Adrenal gland (tissue), 12 donors: ENCODE results near the gene GPLD1. TPM values are rescaled to one million over a fixed set of nuclear protein-coding genes. Genes with fewer than 3 reads are reported as not detected.
A peak's percentile ranks its signal among the peaks of the same experiment; 100 is the strongest.

Experiments used
- DNase-seq, 7 donors: peaks; one replicate each; pipeline ENCODE4 v3.0.0-alpha.2; 2019 to 2020
- H3K27ac ChIP-seq, 5 donors: fragments of 200-600 bp; sonication (generic) in 4 of 5; 1 replicate in 3 of 5; 2 replicates in 2 of 5; pipeline versions ENCODE4 v1.5.1 to v1.8.0; 2016 to 2020; ENCODE audit warnings: mild to moderate bottlenecking in 1 of 5
- H3K27me3 ChIP-seq: fragments of 200-600 bp; 2 replicates; pipeline ENCODE4 v1.8.0; 2021
- H3K36me3 ChIP-seq, 2 donors: fragments of 200-600 bp; replicated peaks in 1 of 2; 1 replicate in 1 of 2; 2 replicates in 1 of 2; pipeline versions ENCODE4 v1.5.1 to v1.8.0; 2018 to 2022
- H3K4me1 ChIP-seq, 2 donors: fragments of 200-600 bp; replicated peaks in 1 of 2; 1 replicate in 1 of 2; 2 replicates in 1 of 2; pipeline versions ENCODE4 v1.5.1 to v1.8.0; 2018 to 2021
- H3K4me3 ChIP-seq, 4 donors: fragments of 200-600 bp; sonication (generic) in 3 of 4; one replicate each; pipeline ENCODE4 v1.5.1; 2016 to 2018
- H3K9me3 ChIP-seq, 3 donors: fragments of 200-600 bp; sonication (generic) in 1 of 3; replicated peaks in 1 of 3; 1 replicate in 2 of 3; 2 replicates in 1 of 3; pipeline versions ENCODE4 v1.5.1 to v1.8.0; 2016 to 2021
- CTCF ChIP-seq, 6 experiments: fragments of 450-650 bp in 4 of 6; fragments of 200-600 bp in 2 of 6; sonication (generic) in 1 of 6; IDR thresholded peaks; 1 replicate in 5 of 6; 2 replicates in 1 of 6; pipeline versions ENCODE4 v1.5.1 to v1.8.0; 2016 to 2021; ENCODE audit warnings: antibody characterized with exemption in 6 of 6, mild to moderate bottlenecking in 2 of 6, moderate library complexity in 1 of 6
- POLR2A ChIP-seq, 2 donors: fragments of 450-650 bp; IDR thresholded peaks; one replicate each; pipeline ENCODE4 v1.6.1; 2017; ENCODE audit warnings: antibody characterized with exemption in 2 of 2, mild to moderate bottlenecking in 2 of 2, moderate library complexity in 1 of 2
- WGBS, 4 donors: extraction: QIAGEN DNeasy Blood & Tissue Kit in 2 of 4; methylation state at CpG; one replicate each; pipeline versions ENCODE4 v1.1.5 to v1.1.7; 2013 to 2017; 5-methylcytosine and 5-hydroxymethylcytosine counted together
- intact Hi-C, 2 donors: fragments of 100-400 bp; cut with DNase I; formaldehyde crosslinking; loops; one replicate each; pipeline versions ENCODE4 v1.14.1 to v1.15.0; 2022 to 2023
- polyA plus RNA-seq, 3 donors: library from polyadenylated mRNA; stranded (reverse); fragments of 200-250 nt in 2 of 3; fragments of 350-450 nt in 1 of 3; fragmentation: Illumina TruSeq in 1 of 3; extraction: RNeasy Lipid Tissue Mini Kit (QIAGEN cat#74804) in 1 of 3; gene quantifications; one replicate each; pipeline ENCODE4 v1.2.3, GENCODE V29; 2013 to 2014
- total RNA-seq, 9 donors: library from RNA; depleted of rRNA in 4 of 9; stranded (reverse); fragments of >200 nt in 4 of 9; fragments of 120-200 nt in 1 of 9; fragmentation: NEBNext Ultra II Directional in 1 of 9; extraction: Animal tissue kit (Norgen Biotek cat#: 25700) in 1 of 9; gene quantifications; one replicate each; pipeline versions ENCODE4 v1.1.0 to v1.2.4, GENCODE V29; 2013 to 2023
- donor health status: healthy with polysubstance abuse.
- donor health status: Bipolar disorder and iron deficiency.
- donor health status: DM: yes; HTN: yes; CAD: no.
- donor health status: DM: no; HTN: no; CAD: no.
- donor health status: DM: no; HTN: no; CAD: no.
- donor health status: DM: yes; HTN: yes; CAD: no.

Gene GPLD1
- total and polyA plus RNA-seq, 12 donors, result 0.34 to 1.8 (median 0.98) TPM

GRCh38 chr6:24408719-24409410 lies 80.5 kb downstream of the GPLD1 start:
- intact Hi-C loops, result no loop called here
- H3K36me3 ChIP-seq, result peaks cover 0 to 62% of the 10 kb centered on the region in 2 donors
- WGBS, 4 donors, result 82 to 91% (median 88%) methylated on average over 2 of the region's 2 CpGs

GRCh38 chr6:24405262-24405661 lies 84.1 kb downstream of the GPLD1 start:
- Histone ChIP-seq H3K27me3 (no peaks in the 10 kb centered on the region), H3K4me1 (peaks cover 8 to 22% of the 10 kb centered on the region in 2 donors), H3K36me3 (peaks cover 0 to 34% of the 10 kb centered on the region in 2 donors), H3K4me3 (no peak overlapping the region), H3K9me3 (no peaks in the 10 kb centered on the region), H3K27ac (no peak overlapping the region)
- intact Hi-C loops, result no loop called here
- TF ChIP-seq CTCF (IDR thresholded peaks at IDR 0.05) (no peak), POLR2A (IDR thresholded peaks at IDR 0.05) (no peak)
- WGBS, 4 donors, result 80 to 95% (median 90%) methylated on average over 5 of the region's 5 CpGs
- no peak for DNase-seq

More at GRCh38 chr6:24408719-24409410, 80.5 kb downstream of the GPLD1 start:
- TF ChIP-seq POLR2A (IDR thresholded peaks at IDR 0.05) (no peak), CTCF (IDR thresholded peaks at IDR 0.05) (no peak)
- no peak for DNase-seq
- Histone ChIP-seq H3K4me1 (peaks cover 4 to 13% of the 10 kb centered on the region in 2 donors), H3K27ac (no peak overlapping the region), H3K9me3 (no peaks in the 10 kb centered on the region), H3K4me3 (no peak overlapping the region), H3K27me3 (no peaks in the 10 kb centered on the region)

GRCh38 chr6:24403501-24403824 lies 85.9 kb downstream of the GPLD1 start:
- TF ChIP-seq POLR2A (IDR thresholded peaks at IDR 0.05) (no peak), CTCF (IDR thresholded peaks at IDR 0.05) (no peak)
- WGBS, 4 donors, result 1 to 11% (median 6%) methylated on average over 7 to 12 of the region's 12 CpGs
- Histone ChIP-seq H3K9me3 (no peaks in the 10 kb centered on the region), H3K27ac (peak overlapping the region in 2 of 5 donors; percentile 65 to 89), H3K4me3 (peak overlapping the region; percentile 55 to 92 (median 86)), H3K36me3 (peaks cover 0 to 16% of the 10 kb centered on the region in 2 donors), H3K4me1 (peaks cover 8 to 18% of the 10 kb centered on the region in 2 donors), H3K27me3 (no peaks in the 10 kb centered on the region)
- intact Hi-C loops, result no loop called here
- DNase-seq, result no peak

GRCh38 chr6:24402697-24403500 lies 86.5 kb downstream of the GPLD1 start, which contains the start of gene MRS2:
TSS of gene MRS2 (plus strand) at chr6:24402936. CDS start at chr6:24403047, 111 bp downstream.
- H3K4me3 ChIP-seq, result peak within 1 kb of the TSS; percentile 55 to 92 (median 86)

More at GRCh38 chr6:24402697-24403500, 86.5 kb downstream of the GPLD1 start, which contains the start of gene MRS2:
- intact Hi-C loops, result no loop called here
- DNase-seq, result peak; percentile 80 to 92 (median 86)
- H3K9me3 ChIP-seq, result no peaks in the 10 kb centered on the region
- H3K36me3 ChIP-seq, result peaks cover 0 to 11% of the 10 kb centered on the region in 2 donors
- peak; percentile 47 to 70 for TF ChIP-seq POLR2A (IDR thresholded peaks at IDR 0.05)
- TF ChIP-seq CTCF (IDR thresholded peaks at IDR 0.05), result no peak
- 0 to 1% (median 0%) methylated on average over 6 to 63 of the region's 63 CpGs for WGBS, 4 donors
- peak within 1 kb of the TSS in 4 of 5 donors; percentile 49 to 89 (median 70) for H3K27ac ChIP-seq
- H3K27me3 ChIP-seq, result no peaks in the 10 kb centered on the region
- peaks cover 8 to 18% of the 10 kb centered on the region in 2 donors for H3K4me1 ChIP-seq
